Measurements from ENCODE around the gene TIMP4. TPM values are rescaled to one million over a fixed set of nuclear protein-coding genes. Genes with fewer than 3 reads are reported as not detected.

Gene TIMP4
- 2.5 TPM for total RNA-seq

DNA sequence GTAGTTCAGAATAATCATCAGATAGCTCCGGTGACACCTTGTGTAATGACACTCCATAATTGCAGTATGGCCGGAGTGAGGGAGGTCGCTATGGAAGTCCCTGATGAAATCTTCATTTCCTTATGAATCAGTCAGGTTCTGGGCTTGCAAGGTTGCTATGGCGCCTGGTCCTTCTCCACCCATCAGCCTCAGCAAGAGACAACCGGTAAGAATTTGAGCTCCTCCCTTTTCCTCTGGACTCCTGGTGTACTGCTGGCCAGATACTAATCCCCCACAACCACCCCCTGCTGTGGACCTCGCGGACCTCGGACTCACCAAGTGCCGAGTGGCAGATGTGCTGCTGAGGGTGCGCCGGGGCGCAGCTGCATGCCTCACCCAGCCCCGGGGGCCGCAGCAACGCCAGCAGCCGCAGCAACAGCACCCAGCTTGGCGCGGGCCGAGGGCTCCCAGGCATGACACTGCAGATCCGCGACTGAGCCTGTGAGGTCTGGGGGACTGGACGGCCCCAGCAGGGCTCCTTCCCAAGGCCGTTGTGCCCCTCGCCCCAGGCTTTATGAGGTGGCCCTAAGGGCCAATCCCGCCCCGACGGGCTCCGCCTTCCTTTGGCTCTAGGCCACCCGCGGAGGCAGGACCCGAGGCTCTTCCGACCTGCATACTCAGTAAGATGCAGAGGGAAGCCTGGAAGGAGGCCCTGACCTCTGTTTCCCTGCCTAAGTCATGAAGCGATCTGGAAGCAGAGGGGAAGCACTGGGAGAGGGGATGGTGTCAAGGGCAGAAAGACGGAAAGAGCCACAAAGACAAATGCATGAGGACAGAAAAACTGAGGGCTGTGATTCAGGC lies at the start of gene TIMP4:
TSS of gene TIMP4 (minus strand) at position 526 of the 840 bp plus-strand sequence. CDS start at position 454, 72 bp downstream.
- DNase-seq, result no peak

DNA sequence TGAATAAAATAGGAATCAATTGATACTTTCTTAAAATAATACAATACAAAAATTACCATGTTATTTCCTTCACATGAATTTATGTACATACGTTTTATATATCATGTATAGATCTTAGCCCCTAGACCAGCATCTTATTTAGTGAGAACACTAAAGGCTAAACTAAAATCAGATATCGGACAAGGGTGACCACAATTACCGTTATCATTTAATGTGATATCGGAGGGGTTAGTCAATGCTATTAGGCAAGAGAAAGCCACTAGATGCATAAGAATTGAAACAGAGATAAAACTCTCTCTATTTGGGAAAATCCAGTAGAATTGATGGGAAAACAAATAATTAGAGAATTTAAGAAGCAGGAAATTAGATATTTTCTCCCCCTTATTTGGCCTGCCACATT lies 46.5 kb upstream of the TIMP4 start:
- DNase-seq, result no peak

DNA sequence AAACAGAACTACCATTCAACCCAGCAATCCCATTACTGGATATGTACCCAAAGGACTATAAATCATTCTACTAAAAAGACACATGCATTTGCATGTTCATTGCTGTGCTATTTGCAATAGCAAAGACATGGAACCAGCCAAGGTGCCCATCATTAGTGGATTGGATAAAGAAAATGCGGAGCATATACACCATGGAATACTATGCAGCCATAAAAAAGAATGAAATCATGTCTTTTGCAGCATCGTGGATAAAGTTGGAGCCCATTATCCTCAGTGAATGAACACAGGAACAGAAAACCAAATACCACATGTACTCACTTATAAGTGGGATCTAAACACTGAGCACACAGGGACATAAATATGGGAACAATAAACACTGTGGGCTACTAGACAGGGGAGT lies 43.1 kb upstream of the TIMP4 start:
- no peak for DNase-seq

DNA sequence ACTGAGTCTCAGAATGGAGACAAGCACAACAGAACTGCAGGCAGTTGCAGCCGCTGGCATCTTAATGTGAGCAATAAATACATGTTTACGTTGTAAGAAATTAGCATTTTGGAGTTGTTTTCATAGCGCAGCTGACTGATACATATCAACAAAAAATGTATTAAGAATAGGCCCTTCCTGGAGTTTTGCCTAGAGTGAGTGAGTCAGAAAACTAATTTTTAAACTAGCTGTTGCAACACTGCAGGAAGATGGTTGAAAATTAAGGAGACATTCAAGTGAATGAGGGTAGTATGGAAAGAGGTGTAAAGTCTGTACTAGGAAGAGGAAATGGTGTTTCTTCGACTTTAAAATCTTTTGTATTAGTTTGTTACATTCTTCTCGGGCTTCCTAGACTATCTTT lies 39.6 kb upstream of the TIMP4 start:
- no peak for DNase-seq

DNA sequence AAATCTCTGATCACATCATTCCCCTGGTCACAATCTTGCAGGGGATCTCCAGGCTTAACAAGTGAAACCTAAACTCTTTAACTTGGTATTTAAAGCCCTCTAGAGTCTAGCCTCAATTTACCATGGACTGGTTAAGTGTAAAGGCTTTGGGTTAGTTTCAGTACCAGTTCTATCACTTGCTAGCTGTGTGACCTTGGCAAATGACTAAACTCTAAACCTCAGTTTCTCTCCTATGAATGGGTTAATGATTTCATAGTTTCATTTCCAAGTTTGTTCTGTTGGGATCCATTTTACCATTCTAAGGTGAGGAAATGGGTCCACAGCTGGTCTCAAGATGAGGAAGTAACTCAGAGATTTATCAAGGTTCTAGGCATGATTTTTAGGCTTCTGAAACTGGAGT lies 38.8 kb upstream of the TIMP4 start:
- no peak for DNase-seq

DNA sequence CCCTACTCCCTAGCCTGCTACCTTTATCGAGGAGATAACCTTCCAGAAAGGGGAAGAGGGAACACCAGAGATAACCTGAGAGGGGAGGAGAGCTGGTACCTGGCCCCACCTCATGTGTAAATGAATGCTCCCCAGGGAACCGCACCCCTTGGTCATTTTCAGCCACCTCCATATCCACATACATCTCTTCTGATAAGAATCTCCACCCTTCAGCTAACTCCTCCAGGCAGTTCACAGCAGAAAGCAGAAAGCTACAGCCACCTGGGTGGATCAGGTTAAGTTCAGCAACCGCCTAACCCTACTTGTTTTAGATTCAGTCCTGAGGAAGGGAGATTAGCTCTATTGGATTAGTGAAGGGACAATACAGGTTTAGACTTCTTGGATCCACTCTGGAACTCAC lies 38.0 kb upstream of the TIMP4 start:
- no peak for DNase-seq

DNA sequence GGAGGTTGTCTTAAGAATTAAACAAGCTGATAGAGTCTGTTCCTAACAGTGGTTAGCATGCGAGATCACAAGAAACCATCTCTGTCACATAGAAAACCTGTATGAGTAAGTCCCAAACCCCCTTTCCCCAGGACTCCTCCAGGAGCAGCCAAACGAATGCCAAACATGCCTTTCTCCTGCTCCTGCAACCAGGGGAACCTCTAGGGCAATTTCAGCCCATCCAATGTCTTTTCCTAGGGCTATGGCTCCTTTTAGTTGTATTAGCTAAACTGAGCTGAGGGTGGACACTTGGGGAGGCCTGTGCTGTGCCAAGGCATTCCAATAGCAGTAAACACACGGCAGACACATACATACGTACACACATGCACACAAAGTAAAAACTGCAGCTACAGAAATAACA lies 36.5 kb upstream of the TIMP4 start:
- no peak for DNase-seq

DNA sequence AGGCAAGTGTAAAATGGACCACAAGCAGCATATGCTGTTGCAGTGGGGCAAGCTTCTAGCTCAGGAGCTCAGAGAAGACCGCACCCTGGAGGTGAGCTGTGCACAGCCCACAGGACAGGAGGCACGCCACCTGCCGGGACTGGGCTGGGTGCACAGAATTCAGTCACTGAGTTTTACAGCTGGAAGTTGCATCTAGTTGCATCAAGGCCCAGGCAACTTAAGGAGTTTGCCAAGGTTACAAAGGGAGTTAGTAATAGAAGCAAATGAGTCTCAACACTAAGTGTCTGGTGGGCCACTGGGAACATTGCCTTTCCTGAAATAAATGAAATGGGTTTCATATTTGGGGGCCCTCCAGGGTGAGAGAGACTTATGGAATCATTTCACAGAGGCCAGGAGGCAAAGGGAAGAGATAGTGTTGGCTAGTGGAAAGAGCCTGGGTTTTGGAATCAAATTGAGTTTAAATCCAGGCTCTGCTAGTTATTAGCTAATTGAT lies 36.0 kb upstream of the TIMP4 start:
- no peak for DNase-seq

DNA sequence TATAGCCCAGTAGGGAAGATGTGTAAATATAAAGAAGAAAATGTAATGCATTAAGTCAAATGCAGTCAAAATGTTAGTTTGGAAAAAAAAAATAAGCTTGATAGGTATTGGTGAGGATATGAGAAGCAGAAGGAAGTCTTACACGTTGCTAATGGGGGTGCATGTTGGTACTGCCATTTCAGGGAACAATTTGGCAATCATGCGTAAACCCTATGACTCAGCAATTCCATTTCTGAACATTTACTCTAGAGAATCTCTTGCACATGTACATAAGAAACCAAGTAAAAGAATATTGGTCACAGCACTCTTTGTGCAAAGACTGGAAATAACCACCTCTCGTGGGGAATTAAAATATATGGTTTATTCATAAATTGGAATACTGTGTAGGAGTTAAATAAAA lies 35.5 kb upstream of the TIMP4 start:
- no peak for DNase-seq

DNA sequence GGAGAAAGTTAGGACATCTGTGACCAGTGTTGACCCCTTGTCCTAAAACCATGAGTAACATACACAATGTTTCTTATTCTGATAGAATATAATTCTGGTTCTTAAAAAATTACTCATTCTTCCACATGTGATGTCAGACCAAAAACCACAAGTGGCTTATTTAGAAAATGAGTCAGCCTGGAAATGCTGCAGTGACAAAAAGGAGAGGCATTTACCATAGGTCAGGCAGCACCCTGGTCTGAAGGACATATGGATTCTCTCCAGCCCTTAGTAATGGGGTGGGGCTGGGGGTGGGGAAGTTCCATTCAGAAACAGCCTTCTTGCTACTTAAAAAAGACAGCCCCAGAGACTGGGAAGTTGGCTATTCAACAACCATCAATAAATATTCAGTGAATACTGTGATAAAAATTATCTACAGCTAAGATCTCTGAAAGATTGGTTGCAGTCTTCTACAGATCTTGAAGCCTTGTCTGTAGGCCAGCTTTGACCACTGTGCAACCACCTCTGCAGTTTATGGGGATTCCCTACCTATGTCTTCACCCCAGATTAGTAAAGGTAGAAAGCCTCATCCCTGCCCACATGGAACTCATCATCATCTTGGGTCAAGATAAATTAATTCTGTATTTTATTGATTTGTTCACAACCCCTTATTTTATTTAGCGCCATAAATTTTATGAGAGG lies 34.9 kb upstream of the TIMP4 start:
- DNase-seq, result no peak

DNA sequence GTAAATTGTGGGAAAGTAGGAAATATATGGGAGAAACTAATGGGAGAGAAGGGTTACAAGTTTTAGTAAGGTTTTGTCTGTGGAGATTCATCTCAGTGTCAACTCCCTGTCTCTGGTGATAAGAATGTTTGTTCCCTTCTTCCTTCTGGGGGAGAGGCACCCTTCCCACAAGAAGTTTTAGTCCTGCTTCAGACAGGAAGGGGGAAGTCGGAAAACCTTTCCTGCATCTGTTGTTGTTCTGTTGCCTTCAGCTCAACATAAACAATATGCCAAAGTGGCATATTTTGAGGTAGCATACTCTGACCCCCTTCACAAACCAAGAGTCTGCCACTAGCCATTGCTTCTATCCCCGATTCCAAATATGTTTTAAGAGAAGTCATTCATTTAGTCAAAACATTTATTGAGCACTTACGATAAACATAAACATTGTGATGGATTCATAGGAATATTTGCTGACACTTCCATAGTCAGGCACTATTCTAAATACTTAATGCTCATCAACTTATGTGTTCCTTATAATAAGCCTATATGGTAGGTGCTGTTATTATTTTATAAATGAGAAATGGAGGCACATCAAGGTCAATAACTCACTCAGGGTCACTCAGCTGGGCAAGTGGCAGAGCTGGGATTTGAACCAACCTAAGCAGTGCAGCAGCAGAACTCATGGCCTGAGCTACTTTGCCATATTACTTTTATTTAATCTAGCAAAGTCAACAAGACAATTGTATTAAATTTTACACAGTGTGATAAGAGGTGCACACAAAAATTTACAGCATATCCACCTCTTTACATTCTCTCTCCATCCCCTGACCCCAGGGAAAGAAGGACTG lies 34.2 kb upstream of the TIMP4 start:
- DNase-seq, result no peak

DNA sequence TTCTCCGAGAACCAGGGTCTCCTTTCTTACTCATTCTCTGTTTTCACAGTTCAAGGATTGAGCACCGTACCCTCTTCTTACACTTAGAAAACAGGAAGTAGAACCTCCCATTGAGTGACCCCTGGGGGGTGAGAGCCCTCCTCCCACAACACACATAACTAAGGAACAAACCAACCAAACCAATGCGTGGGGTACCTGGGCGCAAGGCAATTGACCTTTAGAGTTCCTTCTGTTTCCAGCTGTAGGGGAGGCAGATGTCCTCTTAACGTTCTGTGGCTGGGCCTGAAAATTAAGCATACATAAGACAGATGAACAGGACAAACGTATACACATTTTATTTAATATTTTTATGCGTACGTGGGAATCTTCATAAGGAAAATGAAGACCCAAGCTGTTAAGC lies 33.5 kb upstream of the TIMP4 start:
- no peak for DNase-seq

DNA sequence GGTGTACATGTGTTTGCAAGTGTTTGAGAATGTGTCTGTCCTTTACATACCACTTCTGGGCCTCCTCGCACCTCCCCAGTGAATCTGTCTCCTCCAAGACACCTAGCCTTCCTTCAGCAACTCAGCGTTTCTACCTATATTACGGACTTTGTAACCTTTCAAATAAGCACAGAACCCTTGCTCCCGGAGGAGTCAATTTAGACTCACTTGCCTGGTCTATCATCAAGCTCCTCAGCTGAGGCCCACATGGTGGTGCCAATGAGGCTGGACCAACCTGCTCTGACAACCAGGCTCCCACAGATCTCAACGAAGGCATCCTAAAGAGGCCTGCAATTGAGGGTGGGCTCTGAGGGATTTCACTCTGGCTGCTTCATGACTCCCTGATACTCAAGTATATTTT lies 32.8 kb upstream of the TIMP4 start:
- no peak for DNase-seq

DNA sequence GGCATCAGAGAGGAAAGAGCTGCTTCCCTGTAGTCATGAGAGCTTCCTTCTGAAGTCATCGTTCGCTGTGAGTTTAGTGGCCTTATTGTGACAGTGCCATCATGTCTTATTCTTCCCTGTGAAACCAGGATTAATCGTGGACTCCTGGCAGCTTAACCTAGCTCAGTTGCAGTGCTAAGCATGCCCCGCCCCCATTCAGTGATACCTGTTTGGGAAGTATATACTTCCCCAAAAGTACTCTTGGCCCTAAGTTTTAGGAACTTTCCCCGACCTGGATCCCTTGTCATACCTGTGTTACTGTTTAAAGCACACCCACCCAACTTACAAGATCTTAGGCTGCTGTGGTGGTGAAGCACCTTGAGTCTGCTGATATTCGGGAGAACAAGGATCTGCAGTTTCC lies 32.1 kb upstream of the TIMP4 start:
- DNase-seq, result no peak

DNA sequence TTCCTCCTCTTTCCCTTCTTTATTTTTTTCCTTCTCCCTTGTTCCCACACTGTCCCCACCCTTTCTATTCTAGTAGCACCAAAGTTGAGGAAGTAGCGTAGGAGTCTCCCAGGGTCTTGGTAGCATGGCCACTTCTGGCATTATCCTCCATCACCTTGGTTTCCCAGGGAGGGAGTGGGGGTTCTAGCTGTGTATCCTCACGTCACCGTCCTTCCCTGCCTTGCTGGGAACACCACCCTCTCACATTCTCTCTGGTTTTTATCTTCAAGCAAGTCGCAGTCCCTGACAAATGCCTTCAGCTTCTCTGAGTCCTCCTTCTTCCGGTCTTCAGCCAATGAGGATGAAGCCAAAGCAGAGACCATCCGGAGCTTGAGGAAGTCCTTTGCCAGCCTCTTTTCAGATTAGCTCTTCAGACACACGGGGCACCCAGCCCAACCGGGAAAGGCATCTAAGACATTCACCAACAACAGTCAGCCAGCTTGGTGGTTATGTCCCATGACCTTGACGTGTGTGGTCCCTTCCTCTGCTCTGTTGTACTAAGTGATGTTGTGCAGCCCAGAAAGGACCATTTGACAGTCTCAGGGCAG lies 31.6 kb upstream of the TIMP4 start:
- no peak for DNase-seq

DNA sequence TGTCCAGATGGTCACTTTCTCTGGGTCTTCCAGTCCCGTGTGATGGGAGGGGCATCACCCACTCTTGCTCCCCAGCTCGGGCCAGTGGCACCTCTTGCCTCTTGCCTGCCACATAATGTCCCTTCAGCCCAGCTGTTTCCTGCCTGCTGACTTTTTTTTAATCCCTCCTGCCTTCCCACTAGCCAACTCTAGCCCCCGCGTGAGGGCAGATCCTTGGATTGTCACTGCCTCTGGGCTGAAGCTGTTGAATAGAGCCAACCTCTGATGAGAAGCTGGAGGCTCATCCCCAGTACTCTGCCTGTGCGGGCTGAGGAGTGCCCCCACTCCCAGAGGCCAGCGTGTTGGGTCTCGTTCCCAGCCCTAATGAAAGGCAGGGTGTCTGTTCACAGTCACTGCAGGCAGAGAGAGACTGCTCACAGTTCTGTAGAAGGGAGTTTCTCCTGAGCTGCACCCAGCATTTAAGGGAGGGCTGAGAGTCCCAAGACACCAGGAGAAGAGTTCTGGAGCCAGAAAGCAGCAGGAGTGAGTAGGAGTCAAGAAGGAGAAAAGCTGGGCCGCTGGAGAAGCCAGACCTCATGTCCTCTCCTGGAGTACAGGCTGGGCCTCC lies 30.1 kb upstream of the TIMP4 start:
- no peak for DNase-seq

DNA sequence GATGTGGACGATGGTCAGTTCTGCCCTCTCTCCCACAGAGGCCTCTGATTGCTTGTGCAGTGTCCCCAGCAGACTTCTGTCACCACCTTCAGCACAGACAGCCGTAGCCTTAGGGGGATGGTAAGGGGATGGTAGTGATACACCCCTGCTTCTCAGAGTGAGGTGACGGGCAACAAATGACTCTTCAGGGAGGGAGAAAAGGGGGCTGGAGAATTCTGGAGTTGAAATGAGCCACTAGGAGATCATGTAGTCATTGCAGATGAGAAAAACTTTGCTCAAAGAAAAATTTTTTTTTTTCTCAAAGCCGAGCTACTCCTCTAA lies 29.6 kb upstream of the TIMP4 start:
- DNase-seq, result no peak

DNA sequence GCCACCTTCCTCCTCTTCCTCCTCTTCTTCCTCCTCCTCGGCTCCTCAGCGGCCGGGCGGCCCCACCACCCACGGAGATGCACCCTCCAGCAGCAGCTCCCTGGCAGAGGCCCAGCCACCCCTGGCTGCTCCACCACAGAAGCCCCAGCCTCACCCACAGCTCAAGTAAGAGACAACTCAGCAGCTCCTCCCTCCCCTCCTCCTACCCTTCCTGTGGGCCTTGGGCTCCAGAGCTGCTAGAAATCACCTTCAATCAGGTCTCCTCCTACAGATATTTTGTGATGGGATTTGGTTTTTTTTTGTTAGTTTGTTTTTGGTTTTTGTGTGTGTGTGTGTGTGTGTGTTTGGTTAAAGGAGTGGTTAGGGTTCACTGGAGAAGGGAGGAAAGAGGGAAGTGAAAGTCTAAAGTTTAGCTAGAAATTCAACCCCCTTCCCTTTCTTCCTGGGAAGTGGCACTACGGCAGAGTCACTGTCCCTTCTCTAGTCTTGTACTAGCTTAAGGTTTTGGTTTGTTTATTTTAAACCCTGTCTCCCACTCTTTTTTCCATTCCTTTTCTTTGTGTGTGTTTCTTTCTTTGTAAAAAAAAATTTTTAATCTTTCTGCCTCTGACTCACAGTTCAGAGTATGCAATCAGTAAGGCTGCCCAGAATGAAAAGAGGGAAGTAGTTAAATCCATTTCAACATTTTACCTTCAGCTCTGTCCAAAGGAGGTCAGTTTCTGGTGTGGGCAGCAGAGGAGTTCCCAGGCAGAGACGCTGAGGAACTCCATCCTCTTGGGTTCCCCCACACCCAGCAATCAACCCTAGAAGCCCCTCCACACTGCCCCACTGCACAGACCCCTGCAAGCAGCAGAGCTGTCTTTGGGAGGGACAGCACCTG lies 29.0 kb upstream of the TIMP4 start:
- DNase-seq, result no peak

DNA sequence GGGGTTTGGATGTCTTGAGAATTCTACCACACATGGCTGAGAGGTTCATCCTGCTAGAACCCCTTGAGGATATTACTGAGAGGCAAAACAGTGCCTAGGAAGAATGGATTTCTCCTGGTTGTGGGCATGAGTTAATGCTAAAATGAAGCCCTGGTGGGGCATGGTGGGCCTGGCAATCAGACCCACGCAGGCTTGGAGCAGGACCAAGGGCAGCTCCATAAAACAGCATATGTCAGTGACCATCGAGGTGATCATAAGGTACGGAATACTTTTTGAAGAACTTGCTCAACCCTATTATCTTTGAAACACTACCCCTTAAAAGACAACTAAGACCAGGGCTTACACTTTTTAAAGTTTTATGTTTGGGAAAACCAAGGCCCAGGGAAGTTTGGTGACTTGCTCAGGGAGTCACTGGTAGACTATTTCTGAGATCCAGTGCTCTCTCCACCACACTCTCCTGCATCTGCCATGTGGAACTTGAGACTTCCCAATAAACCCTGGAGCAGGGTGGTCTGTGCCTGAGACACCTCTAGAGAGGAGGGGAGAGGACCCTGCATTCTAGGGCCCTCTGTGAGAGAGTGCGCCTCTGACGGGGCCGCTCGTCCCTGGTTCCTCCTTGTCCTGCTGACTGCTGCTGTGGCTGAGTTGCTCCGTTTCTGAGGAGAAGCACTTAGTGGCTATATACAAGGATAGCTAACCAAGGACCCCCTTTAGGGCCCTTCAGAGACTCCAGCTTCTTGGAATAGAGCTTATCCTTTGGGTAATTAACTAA lies 28.0 kb upstream of the TIMP4 start:
- no peak for DNase-seq

DNA sequence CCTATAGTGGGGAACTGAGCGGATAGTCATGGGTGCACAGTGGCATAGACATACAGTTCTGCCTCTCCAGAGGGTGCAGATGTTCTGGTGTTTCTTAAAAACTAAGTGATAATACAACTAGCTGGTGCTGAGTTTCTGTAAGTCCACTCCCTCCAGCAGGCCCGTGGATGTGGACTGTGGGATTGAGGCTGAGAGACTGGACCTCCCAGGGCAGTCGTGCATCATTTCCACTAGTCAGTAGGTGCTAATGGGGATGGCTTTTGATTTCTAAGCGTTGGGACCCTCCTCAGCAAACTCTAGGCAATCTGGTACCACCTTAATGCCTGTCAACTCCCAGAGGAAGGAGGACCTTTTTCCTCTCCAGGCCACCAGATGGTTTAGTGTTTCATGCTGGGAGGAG lies 27.3 kb upstream of the TIMP4 start:
- DNase-seq, result no peak

All from occipital lobe (tissue), 2 donors.